Ishikawa (cell line): ENCODE results near the gene CTH.

Experiments
- CEBPB ChIP-seq: IDR thresholded peaks from 2 replicates; pipeline ENCODE4 v1.6.1; 2012
- CREB1 ChIP-seq: IDR thresholded peaks from 2 replicates; pipeline ENCODE4 v1.6.1; 2012; ENCODE audit warnings: low read depth
- EGR1 ChIP-seq: IDR thresholded peaks from 2 replicates; pipeline ENCODE4 v1.6.1; 2012
- EP300 ChIP-seq: IDR thresholded peaks from 2 replicates; pipeline ENCODE4 v1.6.1; 2012; ENCODE audit warnings: borderline replicate concordance
- FOXM1 ChIP-seq: IDR thresholded peaks from 2 replicates; pipeline ENCODE4 v1.6.1; 2012; ENCODE audit warnings: low read depth, borderline replicate concordance
- NFIC ChIP-seq: IDR thresholded peaks from 2 replicates; pipeline ENCODE4 v1.6.1; 2012
- RAD21 ChIP-seq: IDR thresholded peaks from 2 replicates; pipeline ENCODE4 v1.6.1; 2012; ENCODE audit warnings: low read depth
- TAF1 ChIP-seq: IDR thresholded peaks from 2 replicates; pipeline ENCODE4 v1.6.1; 2012; ENCODE audit warnings: low read depth, mild to moderate bottlenecking
- TCF12 ChIP-seq: IDR thresholded peaks from 2 replicates; pipeline ENCODE4 v1.6.1; 2012; ENCODE audit warnings: low read depth
- TEAD4 ChIP-seq: IDR thresholded peaks from 2 replicates; pipeline ENCODE4 v1.6.1; 2012
- YY1 ChIP-seq: IDR thresholded peaks from 2 replicates; pipeline ENCODE4 v1.6.1; 2012; ENCODE audit warnings: low read depth
- ZBTB7A ChIP-seq: IDR thresholded peaks from 2 replicates; pipeline ENCODE4 v1.6.1; 2012; ENCODE audit warnings: low read depth
- TF ChIP-seq, protein P1 (sequence below): IDR thresholded peaks from 2 replicates; pipeline ENCODE4 v1.6.1; 2012
- TF ChIP-seq, protein P2 (sequence below): IDR thresholded peaks from 2 replicates; pipeline ENCODE4 v1.6.1; 2012
- TF ChIP-seq, protein P3 (sequence below): IDR thresholded peaks from 2 replicates; pipeline ENCODE4 v1.6.1; 2012; ENCODE audit warnings: low read depth, mild to moderate bottlenecking

Gene CTH

DNA sequence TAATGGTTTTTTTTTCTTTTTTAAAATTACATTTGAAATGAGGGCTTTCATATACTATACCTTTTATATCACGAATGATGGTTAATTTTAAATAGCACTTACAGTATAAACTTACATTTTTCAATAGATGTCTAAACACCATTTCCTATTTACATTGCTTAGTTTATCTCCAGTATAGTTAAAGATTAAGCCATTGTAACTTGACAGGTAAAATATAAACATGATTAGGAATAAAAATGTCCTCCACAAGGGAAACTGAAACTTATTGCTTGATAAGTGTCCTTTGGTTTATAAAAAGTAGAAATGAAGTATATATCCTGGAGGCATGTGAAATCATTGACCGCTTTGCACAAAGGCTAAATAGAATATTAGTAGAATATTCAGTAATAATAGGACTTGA is 20.2 kb downstream of the CTH start:
- TF ChIP-seq ZBTB7A = no peak
- TF ChIP-seq, protein P1, sequence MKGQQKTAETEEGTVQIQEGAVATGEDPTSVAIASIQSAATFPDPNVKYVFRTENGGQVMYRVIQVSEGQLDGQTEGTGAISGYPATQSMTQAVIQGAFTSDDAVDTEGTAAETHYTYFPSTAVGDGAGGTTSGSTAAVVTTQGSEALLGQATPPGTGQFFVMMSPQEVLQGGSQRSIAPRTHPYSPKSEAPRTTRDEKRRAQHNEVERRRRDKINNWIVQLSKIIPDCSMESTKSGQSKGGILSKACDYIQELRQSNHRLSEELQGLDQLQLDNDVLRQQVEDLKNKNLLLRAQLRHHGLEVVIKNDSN = no peak
- TF ChIP-seq, protein P2, sequence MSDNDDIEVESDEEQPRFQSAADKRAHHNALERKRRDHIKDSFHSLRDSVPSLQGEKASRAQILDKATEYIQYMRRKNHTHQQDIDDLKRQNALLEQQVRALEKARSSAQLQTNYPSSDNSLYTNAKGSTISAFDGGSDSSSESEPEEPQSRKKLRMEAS = no peak
- no peak for TF ChIP-seq NFIC
- TF ChIP-seq CEBPB = no peak
- TF ChIP-seq RAD21 = no peak
- TF ChIP-seq TEAD4 = no peak
- TF ChIP-seq EP300 = no peak
- TF ChIP-seq TAF1 = no peak
- TF ChIP-seq CREB1 = no peak
- TF ChIP-seq YY1 = no peak
- TF ChIP-seq FOXM1 = no peak
- no peak for TF ChIP-seq EGR1
- TF ChIP-seq, protein P3, sequence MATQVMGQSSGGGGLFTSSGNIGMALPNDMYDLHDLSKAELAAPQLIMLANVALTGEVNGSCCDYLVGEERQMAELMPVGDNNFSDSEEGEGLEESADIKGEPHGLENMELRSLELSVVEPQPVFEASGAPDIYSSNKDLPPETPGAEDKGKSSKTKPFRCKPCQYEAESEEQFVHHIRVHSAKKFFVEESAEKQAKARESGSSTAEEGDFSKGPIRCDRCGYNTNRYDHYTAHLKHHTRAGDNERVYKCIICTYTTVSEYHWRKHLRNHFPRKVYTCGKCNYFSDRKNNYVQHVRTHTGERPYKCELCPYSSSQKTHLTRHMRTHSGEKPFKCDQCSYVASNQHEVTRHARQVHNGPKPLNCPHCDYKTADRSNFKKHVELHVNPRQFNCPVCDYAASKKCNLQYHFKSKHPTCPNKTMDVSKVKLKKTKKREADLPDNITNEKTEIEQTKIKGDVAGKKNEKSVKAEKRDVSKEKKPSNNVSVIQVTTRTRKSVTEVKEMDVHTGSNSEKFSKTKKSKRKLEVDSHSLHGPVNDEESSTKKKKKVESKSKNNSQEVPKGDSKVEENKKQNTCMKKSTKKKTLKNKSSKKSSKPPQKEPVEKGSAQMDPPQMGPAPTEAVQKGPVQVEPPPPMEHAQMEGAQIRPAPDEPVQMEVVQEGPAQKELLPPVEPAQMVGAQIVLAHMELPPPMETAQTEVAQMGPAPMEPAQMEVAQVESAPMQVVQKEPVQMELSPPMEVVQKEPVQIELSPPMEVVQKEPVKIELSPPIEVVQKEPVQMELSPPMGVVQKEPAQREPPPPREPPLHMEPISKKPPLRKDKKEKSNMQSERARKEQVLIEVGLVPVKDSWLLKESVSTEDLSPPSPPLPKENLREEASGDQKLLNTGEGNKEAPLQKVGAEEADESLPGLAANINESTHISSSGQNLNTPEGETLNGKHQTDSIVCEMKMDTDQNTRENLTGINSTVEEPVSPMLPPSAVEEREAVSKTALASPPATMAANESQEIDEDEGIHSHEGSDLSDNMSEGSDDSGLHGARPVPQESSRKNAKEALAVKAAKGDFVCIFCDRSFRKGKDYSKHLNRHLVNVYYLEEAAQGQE = no peak
- no peak for TF ChIP-seq TCF12

DNA sequence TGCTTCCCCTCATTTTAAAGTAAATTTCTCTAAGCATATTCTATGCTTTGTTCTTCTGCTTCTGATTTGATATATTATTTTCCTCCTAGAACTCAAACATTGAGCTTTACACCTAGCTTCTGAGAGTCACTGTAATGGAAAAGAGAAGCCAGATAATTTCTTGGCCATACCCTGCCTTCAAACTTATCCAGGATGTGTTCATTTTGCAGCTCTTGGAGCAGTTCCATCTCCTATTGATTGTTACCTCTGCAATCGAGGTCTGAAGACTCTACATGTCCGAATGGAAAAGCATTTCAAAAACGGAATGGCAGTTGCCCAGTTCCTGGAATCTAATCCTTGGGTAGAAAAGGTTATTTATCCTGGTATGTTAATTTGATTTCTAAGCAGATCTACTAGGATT is 20.8 kb downstream of the CTH start:
- TF ChIP-seq CREB1 = no peak
- TF ChIP-seq FOXM1 = no peak
- no peak for TF ChIP-seq TCF12
- TF ChIP-seq, protein P1 = no peak
- TF ChIP-seq RAD21 = no peak
- no peak for TF ChIP-seq EP300
- no peak for TF ChIP-seq TAF1
- no peak for TF ChIP-seq TEAD4
- TF ChIP-seq YY1 = no peak
- TF ChIP-seq, protein P2 = no peak
- TF ChIP-seq CEBPB = no peak
- TF ChIP-seq ZBTB7A = no peak
- no peak for TF ChIP-seq EGR1
- TF ChIP-seq NFIC = no peak
- TF ChIP-seq, protein P3 = no peak

DNA sequence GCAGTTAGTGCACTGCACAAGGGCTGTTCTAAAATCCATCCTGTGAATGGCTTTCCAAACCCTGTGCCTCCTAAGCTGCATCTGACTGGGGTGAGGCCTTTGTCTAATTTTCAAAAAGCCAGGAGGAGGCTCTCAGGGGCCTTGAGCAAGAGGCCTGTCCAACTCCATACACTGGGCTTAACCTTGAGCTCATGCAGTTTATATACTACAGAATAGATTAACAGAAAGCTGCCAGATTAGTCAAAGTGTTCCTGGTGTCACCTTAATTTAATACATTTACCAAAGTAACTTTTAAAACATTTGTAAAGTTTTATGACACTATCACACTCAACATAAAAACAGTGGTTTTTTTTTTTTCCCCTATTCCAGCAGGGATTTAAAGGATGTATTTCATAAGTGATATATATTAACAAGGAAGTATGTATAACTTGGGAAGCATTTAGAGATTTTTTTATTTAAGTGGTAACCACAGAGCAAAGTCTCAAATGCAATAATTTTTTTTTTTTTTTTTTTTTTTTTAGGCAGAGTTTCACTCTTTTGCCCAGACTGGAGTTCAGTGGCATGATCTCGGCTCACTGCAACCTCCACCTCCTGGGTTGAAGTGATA is 23.3 kb downstream of the CTH start:
- TF ChIP-seq EGR1 (no peak), TEAD4 (no peak), TCF12 (no peak), EP300 (no peak), TAF1 (no peak), FOXM1 (no peak), YY1 (no peak), RAD21 (no peak), ZBTB7A (no peak), NFIC (no peak), CREB1 (no peak)
- TF ChIP-seq, protein P3 = no peak
- TF ChIP-seq, protein P1 = no peak

DNA sequence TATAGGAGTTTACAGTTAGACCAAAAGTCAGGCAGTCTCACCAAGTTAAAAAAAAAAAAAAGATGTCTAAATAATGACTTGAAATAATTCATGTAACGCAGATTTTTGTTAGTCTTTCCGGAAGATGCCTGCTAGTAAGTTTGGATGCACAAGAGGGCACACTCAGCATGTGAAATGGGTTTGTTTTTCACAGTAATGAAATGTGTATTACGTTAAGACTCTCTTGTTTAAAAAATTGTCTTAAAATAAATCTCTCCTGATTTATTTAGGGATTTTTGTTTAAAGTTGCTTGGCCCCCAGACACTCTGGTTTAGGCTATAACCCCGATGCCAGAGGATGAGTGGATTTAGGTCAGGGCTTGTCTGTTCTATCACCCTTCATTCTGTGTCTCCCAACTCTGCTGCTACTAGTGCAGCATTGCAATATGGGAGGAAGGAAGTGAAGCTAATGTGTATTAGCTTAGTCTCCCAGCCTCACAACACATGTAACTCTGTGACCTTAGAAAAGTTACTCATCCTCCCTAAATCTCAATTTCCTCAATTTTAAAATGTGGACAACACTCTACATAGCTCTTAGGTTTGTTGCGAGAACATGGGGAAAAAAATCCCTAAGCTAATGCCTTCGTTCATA is 25.7 kb downstream of the CTH start:
- peak; percentile 24; the same call in 1 of the 2 replicates for TF ChIP-seq RAD21
- TF ChIP-seq FOXM1 = no peak
- no peak for TF ChIP-seq TCF12
- TF ChIP-seq TEAD4 = no peak
